KOPT-K1 (cell line): ENCODE data around the gene NRAP.

ENCODE experiments used
- H3K27ac ChIP-seq: fragments of 200-600 bp; sonication (generic); 2 replicates; pipeline ENCODE4 v1.5.1; 2016; ENCODE audit warnings: antibody characterized with exemption, mild to moderate bottlenecking, low read depth, low read length; ENCODE audit not compliant: poor library complexity, severe bottlenecking
- H3K36me3 ChIP-seq: fragments of 200-600 bp; sonication (generic); 2 replicates; pipeline ENCODE4 v1.5.1; 2017; ENCODE audit warnings: antibody characterized with exemption, mild to moderate bottlenecking, low read length, moderate library complexity; ENCODE audit not compliant: insufficient read depth
- H3K9me3 ChIP-seq: fragments of 200-600 bp; sonication (generic); 2 replicates; pipeline ENCODE4 v1.5.1; 2017; ENCODE audit warnings: antibody characterized with exemption, low read length, mild to moderate bottlenecking; ENCODE audit not compliant: insufficient read depth, poor library complexity, severe bottlenecking

NRAP gene, protein sequence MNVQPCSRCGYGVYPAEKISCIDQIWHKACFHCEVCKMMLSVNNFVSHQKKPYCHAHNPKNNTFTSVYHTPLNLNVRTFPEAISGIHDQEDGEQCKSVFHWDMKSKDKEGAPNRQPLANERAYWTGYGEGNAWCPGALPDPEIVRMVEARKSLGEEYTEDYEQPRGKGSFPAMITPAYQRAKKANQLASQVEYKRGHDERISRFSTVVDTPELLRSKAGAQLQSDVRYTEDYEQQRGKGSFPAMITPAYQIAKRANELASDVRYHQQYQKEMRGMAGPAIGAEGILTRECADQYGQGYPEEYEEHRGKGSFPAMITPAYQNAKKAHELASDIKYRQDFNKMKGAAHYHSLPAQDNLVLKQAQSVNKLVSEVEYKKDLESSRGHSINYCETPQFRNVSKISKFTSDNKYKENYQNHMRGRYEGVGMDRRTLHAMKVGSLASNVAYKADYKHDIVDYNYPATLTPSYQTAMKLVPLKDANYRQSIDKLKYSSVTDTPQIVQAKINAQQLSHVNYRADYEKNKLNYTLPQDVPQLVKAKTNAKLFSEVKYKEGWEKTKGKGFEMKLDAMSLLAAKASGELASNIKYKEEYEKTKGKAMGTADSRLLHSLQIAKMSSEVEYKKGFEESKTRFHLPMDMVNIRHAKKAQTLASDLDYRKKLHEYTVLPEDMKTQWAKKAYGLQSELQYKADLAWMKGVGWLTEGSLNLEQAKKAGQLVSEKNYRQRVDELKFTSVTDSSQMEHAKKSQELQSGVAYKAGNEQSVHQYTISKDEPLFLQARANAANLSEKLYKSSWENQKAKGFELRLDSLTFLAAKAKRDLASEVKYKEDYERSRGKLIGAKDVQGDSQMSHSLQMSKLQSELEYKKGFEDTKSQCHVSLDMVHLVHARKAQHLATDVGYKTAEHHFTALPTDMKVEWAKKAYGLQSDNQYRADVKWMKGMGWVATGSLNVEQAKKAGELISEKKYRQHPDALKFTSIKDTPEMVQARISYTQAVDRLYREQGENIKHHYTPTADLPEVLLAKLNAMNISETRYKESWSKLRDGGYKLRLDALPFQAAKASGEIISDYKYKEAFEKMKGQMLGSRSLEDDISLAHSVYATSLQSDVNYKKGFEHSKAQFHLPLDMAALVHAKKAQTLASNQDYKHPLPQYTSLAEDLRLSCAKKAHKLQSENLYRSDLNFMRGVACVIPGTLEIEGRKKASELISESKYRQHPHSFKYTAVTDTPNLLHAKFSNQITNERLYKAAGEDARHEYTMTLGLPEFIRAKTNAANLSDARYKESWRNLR (N-terminal part only)

DNA sequence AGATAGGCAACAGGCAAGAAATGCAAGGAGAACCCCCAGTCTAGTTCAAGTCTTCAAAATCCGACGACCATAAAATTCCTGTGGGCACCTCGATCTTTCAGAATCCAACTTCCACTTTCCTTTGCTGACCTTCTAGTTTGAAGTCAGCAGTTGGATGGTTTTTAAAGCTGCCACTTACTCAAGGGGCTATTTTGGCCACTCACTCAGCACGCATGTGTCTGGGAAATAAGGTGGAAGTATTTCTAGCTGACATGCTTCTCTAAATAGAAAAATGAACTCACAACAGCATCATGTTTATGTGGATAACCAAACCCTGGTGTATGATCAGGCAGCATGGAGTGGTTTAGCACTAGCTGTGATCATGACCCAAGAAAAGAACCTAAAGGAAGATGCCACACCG, at the start of gene NRAP:
Gene NRAP (minus strand): TSS at position 134 of the 400 bp plus-strand sequence. CDS start 159 bp downstream, outside the sequence.
- no peaks in the 10 kb centered on the region for H3K36me3 ChIP-seq
- H3K9me3 ChIP-seq = no peaks in the 10 kb centered on the region
- H3K27ac ChIP-seq = no peak within 1 kb of the TSS

DNA sequence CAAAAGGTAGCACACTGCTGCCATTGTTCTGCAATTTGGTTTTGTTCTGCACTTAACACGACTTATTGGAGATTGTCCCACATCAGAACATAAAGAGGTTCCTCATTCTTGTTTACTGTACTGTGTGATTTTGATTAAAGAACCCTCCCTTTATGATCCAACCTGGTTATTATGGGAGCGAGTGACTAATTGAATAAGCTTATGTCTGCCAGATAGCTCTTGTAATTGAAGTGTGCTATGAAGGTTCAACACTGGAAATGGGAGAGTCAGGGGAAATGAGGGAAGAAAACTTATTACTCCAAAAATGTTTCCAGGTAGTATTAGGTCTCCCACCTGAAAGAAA, 49.8 kb upstream of the NRAP start:
- Histone ChIP-seq H3K36me3 (peaks cover 40% of the 10 kb centered on the region), H3K9me3 (no peaks in the 10 kb centered on the region), H3K27ac (no peak overlapping the region)

DNA sequence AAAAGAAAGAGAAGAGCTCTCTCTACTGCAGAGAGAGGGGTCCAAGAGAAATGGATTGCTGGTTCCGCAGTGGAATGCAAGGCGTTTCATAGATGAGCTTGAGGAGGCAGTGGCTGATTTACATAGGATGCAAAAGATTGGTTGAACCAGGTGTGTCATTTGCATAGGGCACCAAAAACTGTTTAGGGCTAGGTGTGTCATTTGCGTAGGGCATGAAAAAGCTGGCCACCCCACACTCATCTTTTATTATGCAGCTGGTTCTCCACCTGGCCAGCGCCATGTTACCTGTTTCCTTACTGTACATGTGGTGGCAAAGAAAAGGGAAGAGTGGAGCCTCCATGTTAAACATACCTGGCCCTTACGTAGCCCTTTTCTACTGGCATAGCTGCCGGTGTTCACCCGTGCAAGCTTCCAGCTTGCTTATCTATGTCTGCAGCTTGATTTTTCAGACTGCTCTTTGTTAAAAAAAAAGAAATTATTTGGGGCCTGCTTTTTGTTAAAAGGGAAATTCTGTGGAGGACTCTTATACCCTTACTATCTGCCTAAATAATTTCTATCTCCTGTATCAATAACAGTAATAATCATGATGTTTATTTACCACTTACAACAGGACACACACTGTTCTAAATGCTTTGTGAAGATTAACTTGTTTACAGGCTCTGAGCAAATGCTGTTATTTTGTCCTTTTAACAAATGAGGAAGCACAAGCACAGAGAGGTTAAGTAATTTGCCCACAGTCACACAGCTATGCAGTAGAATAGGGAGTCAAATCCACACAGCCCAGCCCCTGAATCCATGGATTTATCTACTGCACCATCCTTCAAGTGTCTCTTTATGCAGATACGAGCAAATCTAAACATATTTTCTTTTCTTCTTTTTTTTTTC, 49.2 kb upstream of the NRAP start:
- Histone ChIP-seq H3K9me3 (no peaks in the 10 kb centered on the region), H3K36me3 (peaks cover 40% of the 10 kb centered on the region), H3K27ac (no peak overlapping the region)

DNA sequence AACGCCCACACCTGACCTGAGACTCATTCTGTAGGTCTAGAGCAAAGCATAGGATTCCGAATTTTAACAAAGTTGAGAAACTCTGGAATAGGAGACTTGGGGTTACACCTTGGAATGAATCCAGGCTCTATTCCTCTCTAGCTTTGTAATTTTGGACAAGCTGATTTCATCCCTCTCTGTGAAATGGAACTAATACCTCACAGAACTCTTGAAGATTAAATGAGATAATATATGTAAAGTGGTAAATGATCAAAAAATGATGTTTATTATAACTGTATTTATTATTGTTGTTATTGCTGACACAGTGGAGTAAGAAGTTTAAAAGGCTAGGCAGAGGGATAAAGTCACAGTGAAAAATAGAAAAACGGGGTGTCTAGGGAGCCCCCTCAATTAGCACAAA, 48.2 kb upstream of the NRAP start:
- peaks cover 31% of the 10 kb centered on the region for H3K36me3 ChIP-seq
- no peaks in the 10 kb centered on the region for H3K9me3 ChIP-seq
- H3K27ac ChIP-seq = no peak overlapping the region

DNA sequence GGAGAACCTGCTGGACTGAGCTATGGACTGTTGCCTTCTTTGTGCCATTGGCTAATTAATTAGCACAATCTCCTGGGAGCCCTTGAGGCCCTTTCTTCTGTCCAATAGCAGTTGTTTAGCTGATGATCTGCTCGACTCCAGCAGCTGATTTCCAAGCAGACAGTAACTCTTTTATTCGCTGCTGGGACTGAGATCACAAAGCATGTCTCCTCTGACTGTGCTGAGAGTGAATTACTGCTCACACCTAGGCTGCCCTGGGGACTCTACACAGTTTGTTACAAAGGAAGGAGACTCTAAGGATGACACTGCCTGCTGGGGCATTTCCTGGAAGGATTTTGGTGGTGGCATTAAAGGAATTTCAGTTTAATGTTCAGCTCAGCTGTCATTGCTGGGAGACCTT, 47.3 kb upstream of the NRAP start:
- H3K36me3 ChIP-seq = peaks cover 30% of the 10 kb centered on the region
- H3K27ac ChIP-seq = no peak overlapping the region
- H3K9me3 ChIP-seq = no peaks in the 10 kb centered on the region

DNA sequence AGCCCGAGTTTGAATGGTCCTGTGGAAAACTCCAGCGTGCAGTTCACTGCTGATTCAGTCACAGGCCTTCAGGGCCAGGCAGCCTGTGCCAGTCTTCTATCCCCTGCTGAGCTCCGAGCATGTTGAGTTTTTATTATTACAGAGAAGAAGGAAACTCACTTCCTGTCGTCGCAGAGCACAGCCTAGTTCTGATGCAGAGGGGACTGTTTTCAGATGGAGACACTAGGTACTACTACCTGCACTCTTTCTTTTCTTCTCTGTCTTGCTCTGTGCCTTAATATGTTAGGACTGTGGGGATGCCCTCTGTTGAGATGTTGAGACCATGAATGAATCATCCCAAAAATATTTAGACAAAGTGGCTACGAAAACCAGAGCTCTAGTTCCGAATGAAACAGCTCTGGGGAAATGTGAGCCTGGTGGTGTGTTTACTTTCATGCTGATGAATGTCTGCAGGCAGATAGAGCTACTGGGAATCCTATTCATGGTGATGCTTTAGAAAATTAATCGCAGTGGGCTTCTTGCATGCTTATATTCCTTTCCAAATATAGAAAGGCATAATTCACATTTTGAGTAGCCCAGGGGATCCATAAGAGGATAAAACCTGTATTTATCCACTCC, 45.5 kb upstream of the NRAP start:
- Histone ChIP-seq H3K36me3 (peaks cover 27% of the 10 kb centered on the region), H3K9me3 (no peaks in the 10 kb centered on the region), H3K27ac (no peak overlapping the region)

DNA sequence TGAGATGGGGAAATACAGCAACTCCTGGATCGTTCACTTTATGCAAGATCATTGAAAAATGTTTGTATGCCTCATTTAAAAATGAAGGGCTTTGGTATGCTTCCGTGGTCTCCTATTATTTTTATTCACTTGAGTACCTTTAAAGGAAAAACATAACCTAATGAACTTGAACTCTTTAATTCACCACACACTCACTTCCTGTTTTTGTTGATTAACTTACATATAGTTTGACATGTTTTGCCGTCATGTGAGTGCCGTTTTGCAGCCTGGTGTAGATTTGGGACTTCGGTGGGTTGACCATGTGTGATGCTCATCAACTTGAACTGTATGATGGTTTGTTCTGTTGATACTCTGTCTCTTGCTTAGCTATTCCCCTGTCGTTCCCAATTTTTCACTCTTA, 44.8 kb upstream of the NRAP start:
- Histone ChIP-seq H3K36me3 (peaks cover 34% of the 10 kb centered on the region), H3K27ac (no peak overlapping the region), H3K9me3 (no peaks in the 10 kb centered on the region)

DNA sequence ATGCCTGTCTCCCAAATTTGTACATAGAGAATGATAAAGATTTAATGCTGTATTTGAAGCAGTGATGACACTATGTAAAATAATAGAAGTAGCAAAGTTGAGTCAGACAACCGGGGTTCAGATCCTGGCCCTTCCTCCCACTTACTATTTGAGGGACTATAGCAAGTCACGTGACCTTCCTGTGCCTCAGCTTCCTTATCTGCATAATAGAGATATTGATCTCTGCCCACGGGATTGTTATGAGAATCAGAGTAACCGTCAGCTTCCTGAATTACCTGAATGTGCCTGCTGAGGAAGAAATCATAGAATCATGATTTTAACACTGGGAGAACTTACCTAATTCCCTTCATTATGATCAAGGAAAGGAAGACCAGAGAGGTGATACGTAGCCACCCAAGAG, 42.8 kb upstream of the NRAP start:
- Histone ChIP-seq H3K27ac (no peak overlapping the region), H3K36me3 (peaks cover 42% of the 10 kb centered on the region), H3K9me3 (no peaks in the 10 kb centered on the region)

DNA sequence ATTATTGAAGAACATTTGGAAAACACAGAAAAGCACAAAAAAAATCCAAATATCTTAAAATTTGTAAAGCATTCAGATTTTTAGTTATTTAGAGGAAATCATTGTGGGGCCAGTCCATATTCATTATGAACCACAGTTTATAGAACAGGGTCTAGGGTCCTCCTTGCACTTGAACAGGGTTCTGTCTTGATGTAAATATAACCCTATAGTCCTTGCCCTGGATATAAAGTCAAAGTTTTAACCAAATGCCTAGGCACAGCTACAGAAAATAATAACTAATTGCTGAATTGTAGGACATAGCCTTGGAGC, 41.5 kb upstream of the NRAP start:
- peaks cover 42% of the 10 kb centered on the region for H3K36me3 ChIP-seq
- no peak overlapping the region for H3K27ac ChIP-seq
- H3K9me3 ChIP-seq = no peaks in the 10 kb centered on the region

DNA sequence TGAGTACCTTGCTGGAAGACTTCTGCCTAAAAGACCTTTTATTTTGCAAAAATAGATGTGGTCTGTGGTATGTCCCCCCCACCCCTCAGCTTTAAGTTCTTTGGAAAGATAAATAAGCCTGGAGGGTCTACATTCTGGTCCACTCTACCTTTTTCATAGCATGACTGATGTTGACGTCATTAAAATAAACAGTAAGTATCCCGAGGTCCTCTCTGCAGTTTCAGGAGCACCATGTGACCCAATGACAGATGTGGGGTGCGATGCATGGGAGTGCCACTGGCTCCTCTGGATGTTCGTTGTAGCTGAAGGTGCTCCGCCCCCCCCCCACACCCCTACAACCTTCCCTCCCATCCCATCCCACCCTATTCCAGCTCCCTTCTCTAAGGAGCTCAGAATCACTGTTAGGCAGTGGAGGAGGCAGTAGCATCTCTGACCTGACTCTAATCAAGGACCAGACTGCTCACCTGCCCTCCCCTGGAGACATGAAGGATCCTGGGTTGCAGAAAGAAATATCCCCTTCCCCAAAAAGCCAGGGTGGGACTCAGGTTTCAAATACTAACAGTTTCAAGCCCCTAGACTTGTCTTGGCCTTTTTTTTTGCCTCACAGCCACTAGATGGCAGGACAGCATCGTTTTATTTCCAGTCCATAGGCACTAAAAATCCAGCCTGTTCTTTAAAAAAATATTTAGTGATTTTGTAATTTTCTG, 40.9 kb upstream of the NRAP start:
- Histone ChIP-seq H3K9me3 (no peaks in the 10 kb centered on the region), H3K36me3 (peaks cover 42% of the 10 kb centered on the region), H3K27ac (no peak overlapping the region)

DNA sequence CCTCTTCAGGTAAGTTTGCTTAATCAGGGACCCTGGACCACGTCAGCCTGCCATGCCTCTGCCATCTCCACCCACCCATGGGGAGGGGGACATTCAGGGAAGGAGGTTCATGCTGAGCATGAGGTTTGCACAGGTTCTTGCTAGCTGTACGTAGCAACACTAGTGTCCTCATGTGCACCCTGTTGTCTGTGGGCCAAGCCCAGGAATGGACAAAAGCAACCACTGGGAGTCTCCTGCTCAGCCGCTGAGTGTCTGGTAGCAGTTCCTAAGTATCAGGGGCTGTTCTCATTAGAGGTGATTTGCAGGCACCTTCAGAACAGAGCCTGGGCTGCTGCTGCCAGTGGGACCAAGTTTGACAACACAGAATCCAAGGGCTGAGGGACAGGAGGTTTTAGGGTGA, 33.8 kb upstream of the NRAP start:
- Histone ChIP-seq H3K27ac (no peak overlapping the region), H3K9me3 (peaks cover 20% of the 10 kb centered on the region), H3K36me3 (peaks cover 71% of the 10 kb centered on the region)

DNA sequence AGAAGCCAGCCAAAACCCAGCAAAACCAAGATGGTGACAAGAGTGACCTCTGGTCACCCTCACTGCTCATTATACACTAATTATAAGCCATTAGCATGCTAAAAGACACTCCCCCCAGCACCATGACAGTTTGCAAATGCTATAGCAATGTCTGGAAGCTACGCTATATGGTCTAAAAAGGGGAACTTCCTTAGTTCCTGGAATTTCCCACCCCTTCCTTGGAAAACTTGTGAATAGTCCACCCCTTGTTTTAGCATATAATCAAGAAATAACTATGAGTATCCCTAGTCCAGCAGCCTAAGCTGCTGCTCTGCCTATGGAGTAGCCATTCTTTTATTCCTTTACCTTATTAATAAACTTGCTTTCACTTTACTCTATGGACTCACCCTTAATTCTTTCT, 31.9 kb upstream of the NRAP start:
- Histone ChIP-seq H3K27ac (no peak overlapping the region), H3K36me3 (peaks cover 66% of the 10 kb centered on the region), H3K9me3 (peaks cover 36% of the 10 kb centered on the region)

DNA sequence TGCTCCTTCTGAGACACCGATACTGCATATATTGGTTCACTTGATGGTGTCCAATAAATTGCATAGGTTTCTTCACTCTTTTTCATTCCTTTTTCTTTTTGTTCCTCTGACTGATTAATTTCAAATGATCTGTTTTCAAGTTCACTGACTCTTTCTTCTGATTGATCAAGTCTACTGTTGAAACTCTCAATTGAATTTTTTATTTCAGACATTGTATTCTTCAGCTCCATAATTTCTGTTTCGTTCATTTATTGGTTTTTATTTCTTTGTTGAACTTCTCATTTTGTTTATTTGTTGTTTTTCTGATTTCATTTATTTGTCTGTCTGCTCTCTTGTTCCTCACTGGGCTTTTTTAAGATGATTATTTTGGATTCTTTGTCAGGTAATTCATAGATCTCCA, 29.5 kb upstream of the NRAP start:
- H3K36me3 ChIP-seq = peaks cover 44% of the 10 kb centered on the region

More for the DNA sequence above, 29.5 kb upstream of the NRAP start:
- H3K27ac ChIP-seq = no peak overlapping the region
- peaks cover 36% of the 10 kb centered on the region for H3K9me3 ChIP-seq
